ENCODE measurements around the gene ESD.

ESD gene

GRCh38 chr13:46745706-46746105, 51.3 kb downstream of the ESD start:
- no peak for DNase-seq (ENCODE audit: low spot score)

GRCh38 chr13:46745062-46745461, 51.9 kb downstream of the ESD start:
- DNase-seq (ENCODE audit: low spot score) = no peak

GRCh38 chr13:46743191-46743590, 53.8 kb downstream of the ESD start:
- DNase-seq (ENCODE audit: low spot score) = no peak

GRCh38 chr13:46739447-46740098, 57.4 kb downstream of the ESD start:
- DNase-seq (ENCODE audit: low spot score) = no peak

- no peak for DNase-seq (ENCODE audit: low spot score)
These were observed 58.2 kb downstream of the ESD start for GRCh38 chr13:46738766-46739165.

- DNase-seq (ENCODE audit: low spot score) = no peak
These were observed 58.9 kb downstream of the ESD start for GRCh38 chr13:46738055-46738454.

- no peak for DNase-seq (ENCODE audit: low spot score)
These were observed 60.2 kb downstream of the ESD start for GRCh38 chr13:46736541-46737310.

- no peak for DNase-seq (ENCODE audit: low spot score)
These were observed 61.5 kb downstream of the ESD start for GRCh38 chr13:46735425-46735824.

- DNase-seq (ENCODE audit: low spot score) = no peak
These were observed 65.4 kb downstream of the ESD start for GRCh38 chr13:46731535-46731934.

GRCh38 chr13:46728777-46729176, 68.2 kb downstream of the ESD start:
- DNase-seq (ENCODE audit: low spot score) = peak; percentile 41

GRCh38 chr13:46726347-46726746, 70.6 kb downstream of the ESD start:
- no peak for DNase-seq (ENCODE audit: low spot score)
